Stimulated activated CD4-positive, alpha-beta T cell treated with anti-CD3 and anti-CD28 coated beads, Interleukin-4, amount 100 ng/mL, for 48 hours (primary cell): Measurements from ENCODE around the gene EIF3L.
A peak's percentile ranks its signal among the peaks of the same experiment; 100 is the strongest.

Experiments used
- DNase-seq, 2 donors: peaks; one replicate each; pipeline ENCODE4 v3.0.0-alpha.2; 2020; ENCODE audit warnings: low read depth in 2 of 2

The EIF3L gene

GRCh38 chr22:37926771-37927636, 77.8 kb downstream of the EIF3L start:
- no peak for DNase-seq

GRCh38 chr22:37927637-37927936, 78.4 kb downstream of the EIF3L start:
- DNase-seq = no peak

GRCh38 chr22:37929390-37929789, 80.2 kb downstream of the EIF3L start:
- DNase-seq = no peak

GRCh38 chr22:37930270-37930951, 81.2 kb downstream of the EIF3L start:
- DNase-seq = no peak

GRCh38 chr22:37930952-37931440, 81.8 kb downstream of the EIF3L start:
- DNase-seq = no peak

- no peak for DNase-seq
Measured at GRCh38 chr22:37931893-37932389, 82.7 kb downstream of the EIF3L start.

- no peak for DNase-seq
Measured at GRCh38 chr22:37932401-37932800, 83.2 kb downstream of the EIF3L start.

GRCh38 chr22:37932821-37933578, 83.8 kb downstream of the EIF3L start:
- DNase-seq = no peak

- DNase-seq = peak; percentile 84 to 85
Measured at GRCh38 chr22:37933711-37934376, 84.6 kb downstream of the EIF3L start.
